ENCODE results near the gene CADM2. TPM values are rescaled to one million over a fixed set of nuclear protein-coding genes. Genes with fewer than 3 reads are reported as not detected.

CADM2 gene
- total and polyA plus RNA-seq, 2 donors (not counting 3 experiments of a cell fraction or from before 2014, with no cell fraction given) = not detected

GRCh38 chr3:85846940-85847339 lies 888.2 kb downstream of the CADM2 start:
- Histone ChIP-seq H3K4me3 (replicated peaks in 1 of 3; ENCODE audit: insufficient read depth in 1 of 3, low read depth in 1 of 3, low read length in 3 of 3) (no peak overlapping the region), H3K27me3 (ENCODE audit: control insufficient read depth in 2 of 2, insufficient read depth in 2 of 2, low read length in 2 of 2) (no peaks in the 10 kb centered on the region), H4K20me1 (replicated peaks; ENCODE audit: control insufficient read depth, extremely low read depth, insufficient read depth, low read length) (no peaks in the 10 kb centered on the region), H3K9me1 (replicated peaks; ENCODE audit: control insufficient read depth, extremely low read depth, insufficient read depth, low read length) (no peaks in the 10 kb centered on the region), H3K4me1 (ENCODE audit: control insufficient read depth, extremely low read depth, insufficient read depth, low read length) (no peaks in the 10 kb centered on the region), H3K4me2 (ENCODE audit: insufficient read depth, low read length) (no peak overlapping the region), H2AFZ (ENCODE audit: low read depth, low read length) (no peak overlapping the region), H3K27ac (ENCODE audit: insufficient read depth, low read depth, low read length) (no peak overlapping the region), H3K79me2 (ENCODE audit: control insufficient read depth, insufficient read depth, low read length) (no peaks in the 10 kb centered on the region), H3K36me3 (ENCODE audit: control insufficient read depth in 2 of 2, extremely low read depth in 1 of 2, insufficient read depth in 2 of 2, low read length in 2 of 2) (no peaks in the 10 kb centered on the region), H3K9me3 (replicated peaks; ENCODE audit: control insufficient read depth, insufficient read depth, low read length) (no peaks in the 10 kb centered on the region), H3K9ac (replicated peaks; ENCODE audit: extremely low read depth, insufficient read depth, low read length) (no peak overlapping the region)
- DNase-seq (ENCODE audit: low read depth, low spot score) (no peak), FAIRE-seq (no peak)
- TF ChIP-seq EZH2 (IDR thresholded peaks at IDR 0.05; ENCODE audit: borderline replicate concordance, low read depth, low read length, severe bottlenecking) = no peak
- TF ChIP-seq POLR2AphosphoS5 (IDR thresholded peaks at IDR 0.05; ENCODE audit: insufficient read depth, low read depth, low read length) = no peak
- no peak for TF ChIP-seq GATA2 (IDR thresholded peaks at IDR 0.05; ENCODE audit: insufficient read depth, insufficient read length, low read depth, low read length)
- no peak for TF ChIP-seq FOS (IDR thresholded peaks at IDR 0.05; ENCODE audit: borderline replicate concordance, insufficient read depth, low read length)
- TF ChIP-seq JUN (IDR thresholded peaks at IDR 0.05; ENCODE audit: borderline replicate concordance, insufficient read depth, insufficient read length, low read depth) = no peak
- TF ChIP-seq POLR2A (IDR thresholded peaks at IDR 0.05; ENCODE audit: low read depth, low read length) = no peak
- TF ChIP-seq CTCF (IDR thresholded peaks at IDR 0.05; ENCODE audit: extremely low read depth in 1 of 2, insufficient read depth in 1 of 2, low read depth in 1 of 2, low read length in 2 of 2) = no peak
- no peak for TF ChIP-seq MYC (IDR thresholded peaks at IDR 0.05; ENCODE audit: low read depth, low read length)
- BruUV-seq (replicated peaks) = no TSS peak
- ChIA-PET CTCF (no interaction called here), POLR2A (no interaction called here)
- intact Hi-C loops (cut with micrococcal nuclease) = no loop called here
- dilution Hi-C loops (cut with MboI; ENCODE audit: extremely low pct_ligation_motif_present, low sequenced_read_pairs) = no loop called here
